Loucy (cell line): ENCODE measurements around the gene CYTH4.
A peak's percentile ranks its signal among the peaks of the same experiment; 100 is the strongest.

Source experiments
- H2AFZ ChIP-seq: fragments of 200-600 bp; sonication (generic); 2 replicates; pipeline ENCODE4 v1.6.0; 2016; ENCODE audit warnings: antibody characterized with exemption, mild to moderate bottlenecking, low read length, moderate library complexity
- H3F3A ChIP-seq: fragments of 200-600 bp; 2 replicates; pipeline ENCODE4 v1.6.0; 2016; ENCODE audit warnings: antibody characterized with exemption, low read depth, mild to moderate bottlenecking
- H3K27me3 ChIP-seq: fragments of 200-600 bp; sonication (generic); 2 replicates; pipeline ENCODE4 v1.6.1; 2014; ENCODE audit warnings: low read length, mild to moderate bottlenecking; ENCODE audit not compliant: insufficient read depth, poor library complexity, severe bottlenecking
- H3K36me3 ChIP-seq: fragments of 200-600 bp; sonication (generic); 2 replicates; pipeline ENCODE4 v1.6.1; 2016; ENCODE audit warnings: low read length; ENCODE audit not compliant: insufficient read depth
- H3K4me1 ChIP-seq: fragments of 200-600 bp; sonication (generic); 2 replicates; pipeline ENCODE4 v1.5.1; 2014; ENCODE audit warnings: low read length, mild to moderate bottlenecking; ENCODE audit not compliant: insufficient read depth, poor library complexity, severe bottlenecking
- H3K4me2 ChIP-seq: fragments of 200-600 bp; sonication (generic); 2 replicates; pipeline ENCODE4 v1.6.0; 2014; ENCODE audit warnings: antibody characterized with exemption, low read length, low read depth, mild to moderate bottlenecking; ENCODE audit not compliant: poor library complexity, severe bottlenecking
- H3K4me3 ChIP-seq: fragments of 200-600 bp; sonication (generic); 2 replicates; pipeline ENCODE4 v1.5.1; 2014; ENCODE audit warnings: low read length, mild to moderate bottlenecking, mixed read lengths; ENCODE audit not compliant: poor library complexity, severe bottlenecking
- H3K79me2 ChIP-seq: fragments of 200-600 bp; sonication (generic); 2 replicates; pipeline ENCODE4 v1.6.1; 2014; ENCODE audit warnings: low read length; ENCODE audit not compliant: insufficient read depth
- H3K9ac ChIP-seq: fragments of 200-600 bp; sonication (generic); 2 replicates; pipeline ENCODE4 v1.6.0; 2014; ENCODE audit warnings: mild to moderate bottlenecking, low read depth, low read length, moderate library complexity; ENCODE audit not compliant: poor library complexity, severe bottlenecking
- H3K9me2 ChIP-seq: fragments of 200-600 bp; sonication (generic); replicated peaks from 2 replicates; pipeline ENCODE4 v1.6.1; 2016; ENCODE audit warnings: low read depth, low read length, mixed read lengths
- H3K9me3 ChIP-seq: fragments of 200-600 bp; sonication (generic); 2 replicates; pipeline ENCODE4 v1.6.1; 2014; ENCODE audit warnings: mild to moderate bottlenecking, antibody characterized with exemption, low read length, low read depth; ENCODE audit not compliant: insufficient read depth
- H4K20me1 ChIP-seq: fragments of 200-600 bp; sonication (generic); 2 replicates; pipeline ENCODE4 v1.6.0; 2014; ENCODE audit warnings: antibody characterized with exemption, low read length, mild to moderate bottlenecking; ENCODE audit not compliant: insufficient read depth, poor library complexity, severe bottlenecking
- EZH2phosphoT487 ChIP-seq: fragments of 200-600 bp; IDR thresholded peaks from 2 replicates; pipeline ENCODE4 v1.6.1; 2018; ENCODE audit warnings: antibody characterized with exemption, mild to moderate bottlenecking, moderate library complexity, borderline replicate concordance
- TF ChIP-seq, protein P1 (sequence below): fragments of 200-600 bp; sonication (generic); conservative IDR thresholded peaks from 2 replicates; pipeline ENCODE4 v1.5.1; 2014; ENCODE audit warnings: mild to moderate bottlenecking, antibody characterized with exemption, low read length

The CYTH4 gene

GRCh38 chr22:37300551-37301017 lies 18.3 kb downstream of the CYTH4 start:
- Histone ChIP-seq H2AFZ (no peak overlapping the region), H3K79me2 (peaks cover 23% of the 10 kb centered on the region), H4K20me1 (no peaks in the 10 kb centered on the region), H3K27me3 (no peaks in the 10 kb centered on the region), H3K9ac (peak overlapping the region; percentile 80), H3K4me2 (peak overlapping the region; percentile 75), H3K9me3 (no peaks in the 10 kb centered on the region), H3F3A (no peaks in the 10 kb centered on the region), H3K9me2 (no peaks in the 10 kb centered on the region), H3K4me3 (peak overlapping the region; percentile 73), H3K4me1 (peaks cover 63% of the 10 kb centered on the region), H3K36me3 (peaks cover 25% of the 10 kb centered on the region; the same call in 1 of the 2 replicates)
- TF ChIP-seq, protein P1, sequence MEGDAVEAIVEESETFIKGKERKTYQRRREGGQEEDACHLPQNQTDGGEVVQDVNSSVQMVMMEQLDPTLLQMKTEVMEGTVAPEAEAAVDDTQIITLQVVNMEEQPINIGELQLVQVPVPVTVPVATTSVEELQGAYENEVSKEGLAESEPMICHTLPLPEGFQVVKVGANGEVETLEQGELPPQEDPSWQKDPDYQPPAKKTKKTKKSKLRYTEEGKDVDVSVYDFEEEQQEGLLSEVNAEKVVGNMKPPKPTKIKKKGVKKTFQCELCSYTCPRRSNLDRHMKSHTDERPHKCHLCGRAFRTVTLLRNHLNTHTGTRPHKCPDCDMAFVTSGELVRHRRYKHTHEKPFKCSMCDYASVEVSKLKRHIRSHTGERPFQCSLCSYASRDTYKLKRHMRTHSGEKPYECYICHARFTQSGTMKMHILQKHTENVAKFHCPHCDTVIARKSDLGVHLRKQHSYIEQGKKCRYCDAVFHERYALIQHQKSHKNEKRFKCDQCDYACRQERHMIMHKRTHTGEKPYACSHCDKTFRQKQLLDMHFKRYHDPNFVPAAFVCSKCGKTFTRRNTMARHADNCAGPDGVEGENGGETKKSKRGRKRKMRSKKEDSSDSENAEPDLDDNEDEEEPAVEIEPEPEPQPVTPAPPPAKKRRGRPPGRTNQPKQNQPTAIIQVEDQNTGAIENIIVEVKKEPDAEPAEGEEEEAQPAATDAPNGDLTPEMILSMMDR: no peak
- TF ChIP-seq EZH2phosphoT487: no peak

GRCh38 chr22:37301144-37301830 lies 19.0 kb downstream of the CYTH4 start:
- peak overlapping the region; percentile 75 for H3K4me2 ChIP-seq
- no peaks in the 10 kb centered on the region for H3K27me3 ChIP-seq
- H3K9me3 ChIP-seq: no peaks in the 10 kb centered on the region
- peaks cover 4% of the 10 kb centered on the region for H3F3A ChIP-seq
- peaks cover 70% of the 10 kb centered on the region for H3K4me1 ChIP-seq
- H4K20me1 ChIP-seq: no peaks in the 10 kb centered on the region
- no peak overlapping the region for H2AFZ ChIP-seq
- TF ChIP-seq EZH2phosphoT487: no peak
- TF ChIP-seq, protein P1: no peak
- H3K9me2 ChIP-seq: no peaks in the 10 kb centered on the region
- H3K36me3 ChIP-seq: peaks cover 18% of the 10 kb centered on the region; the same call in 1 of the 2 replicates
- H3K4me3 ChIP-seq: peak overlapping the region; percentile 73
- H3K9ac ChIP-seq: peak overlapping the region; percentile 80
- H3K79me2 ChIP-seq: peaks cover 23% of the 10 kb centered on the region

DNA sequence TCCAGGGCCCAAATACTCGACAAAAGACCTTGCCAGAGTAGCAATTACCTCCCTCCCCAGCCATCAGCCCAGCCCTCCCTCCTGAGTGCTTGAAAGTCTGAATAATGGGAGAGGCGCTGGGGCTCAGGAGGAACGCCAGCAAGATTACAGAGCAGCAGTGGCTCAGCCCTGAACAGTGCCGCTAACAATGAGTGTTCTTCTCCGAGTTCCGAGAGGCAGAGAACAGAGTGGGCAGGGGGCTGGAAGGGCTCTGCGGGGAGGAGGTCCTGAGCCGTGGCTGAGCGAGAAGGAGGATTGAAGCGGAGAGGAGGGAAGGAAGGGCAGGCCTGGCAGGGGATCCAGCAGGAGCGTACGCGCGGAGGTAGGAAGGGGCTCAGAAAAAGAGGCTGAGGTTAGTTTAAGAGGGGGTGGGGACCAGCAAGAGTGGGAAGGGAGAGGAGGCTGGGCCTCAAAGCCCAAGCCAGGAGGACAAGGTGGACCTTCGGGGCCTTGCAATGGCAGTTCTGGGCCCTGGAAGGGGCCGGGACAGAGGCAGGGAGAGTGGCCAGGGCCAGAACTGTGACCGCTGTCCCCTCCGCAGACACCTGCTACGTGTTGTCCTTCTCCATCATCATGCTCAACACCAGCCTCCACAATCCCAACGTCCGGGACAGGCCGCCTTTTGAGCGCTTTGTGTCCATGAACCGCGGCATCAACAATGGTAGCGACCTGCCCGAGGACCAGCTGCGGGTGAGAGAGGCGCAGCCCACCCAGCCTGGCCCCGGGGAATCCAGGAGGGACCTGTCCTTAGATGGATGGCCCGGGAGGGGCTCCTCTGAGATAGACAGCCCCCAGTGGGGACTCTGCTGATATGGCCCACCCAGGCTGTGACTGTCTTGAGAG lies 20.6 kb downstream of the CYTH4 start:
- Histone ChIP-seq H3K4me1 (peaks cover 78% of the 10 kb centered on the region), H3K27me3 (no peaks in the 10 kb centered on the region), H2AFZ (no peak overlapping the region), H3K4me3 (no peak overlapping the region), H3K9ac (peak overlapping the region; percentile 78), H3K4me2 (peak overlapping the region; percentile 95), H3F3A (peaks cover 18% of the 10 kb centered on the region), H3K79me2 (peaks cover 23% of the 10 kb centered on the region), H3K9me3 (no peaks in the 10 kb centered on the region), H3K9me2 (no peaks in the 10 kb centered on the region), H4K20me1 (no peaks in the 10 kb centered on the region), H3K36me3 (peaks cover 10% of the 10 kb centered on the region; the same call in 1 of the 2 replicates)
- TF ChIP-seq, protein P1: no peak
